Transverse colon (tissue), 4 donors: ENCODE data around the gene RBBP8NL.
"Not testable (repeated sequence)": the region's sequence is repeated elsewhere in the genome, so short reads cannot be mapped to it uniquely, and the experiment has no call there.

ENCODE experiments used
- POLR2A ChIP-seq: fragments of 450-650 bp; IDR thresholded peaks from one replicate; pipeline ENCODE4 v1.6.1; 2016; ENCODE audit warnings: antibody characterized with exemption, mild to moderate bottlenecking, moderate library complexity
- POLR2AphosphoS5 ChIP-seq, 3 donors: sonication (generic); formaldehyde crosslinking; IDR thresholded peaks; one replicate each; pipeline ENCODE4 v1.6.1; 2016; ENCODE audit warnings: antibody characterized with exemption in 3 of 3
- TF ChIP-seq, protein P1 (sequence below), 5 experiments: fragments of 200-600 bp in 3 of 5; fragments of 450-650 bp in 2 of 5; sonication (generic) in 3 of 5; IDR thresholded peaks; 1 replicate in 2 of 5; 2 replicates in 3 of 5; pipeline ENCODE4 v1.5.1; 2016 to 2017; ENCODE audit warnings: antibody characterized with exemption in 5 of 5, inconsistent platforms in 3 of 5, mild to moderate bottlenecking in 2 of 5, moderate library complexity in 1 of 5

GRCh38 chr20:62426059-62426348 lies 1.3 kb downstream of the RBBP8NL start:
- TF ChIP-seq, protein P1, sequence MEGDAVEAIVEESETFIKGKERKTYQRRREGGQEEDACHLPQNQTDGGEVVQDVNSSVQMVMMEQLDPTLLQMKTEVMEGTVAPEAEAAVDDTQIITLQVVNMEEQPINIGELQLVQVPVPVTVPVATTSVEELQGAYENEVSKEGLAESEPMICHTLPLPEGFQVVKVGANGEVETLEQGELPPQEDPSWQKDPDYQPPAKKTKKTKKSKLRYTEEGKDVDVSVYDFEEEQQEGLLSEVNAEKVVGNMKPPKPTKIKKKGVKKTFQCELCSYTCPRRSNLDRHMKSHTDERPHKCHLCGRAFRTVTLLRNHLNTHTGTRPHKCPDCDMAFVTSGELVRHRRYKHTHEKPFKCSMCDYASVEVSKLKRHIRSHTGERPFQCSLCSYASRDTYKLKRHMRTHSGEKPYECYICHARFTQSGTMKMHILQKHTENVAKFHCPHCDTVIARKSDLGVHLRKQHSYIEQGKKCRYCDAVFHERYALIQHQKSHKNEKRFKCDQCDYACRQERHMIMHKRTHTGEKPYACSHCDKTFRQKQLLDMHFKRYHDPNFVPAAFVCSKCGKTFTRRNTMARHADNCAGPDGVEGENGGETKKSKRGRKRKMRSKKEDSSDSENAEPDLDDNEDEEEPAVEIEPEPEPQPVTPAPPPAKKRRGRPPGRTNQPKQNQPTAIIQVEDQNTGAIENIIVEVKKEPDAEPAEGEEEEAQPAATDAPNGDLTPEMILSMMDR (IDR thresholded peaks at IDR 0.05), result not testable (repeated sequence)
- TF ChIP-seq POLR2A; POLR2AphosphoS5 (IDR thresholded peaks at IDR 0.05): not testable (repeated sequence)
